AG04449 (cell line): ENCODE results near the gene ZBTB1.
A peak's percentile ranks its signal among the peaks of the same experiment; 100 is the strongest.

Experiments used
- CTCF ChIA-PET: fragments of 350-600 bp; formaldehyde crosslinking; extraction: SDS; loops from one replicate; lab custom pipeline; 2021; ENCODE audit warnings: antibody characterized with exemption; lab: Yijun Ruan, JAX
- POLR2A ChIA-PET: fragments of 400-600, 350-600 bp; formaldehyde crosslinking; extraction: SDS; loops from one replicate; lab custom pipeline; 2020; ENCODE audit warnings: antibody characterized with exemption, inconsistent platforms; lab: Yijun Ruan, JAX
- DNase-seq: peaks from one replicate; pipeline ENCODE4 v3.0.0-alpha.2; 2010; ENCODE audit warnings: low read depth, low spot score
- H3K4me3 ChIP-seq: 2 replicates; pipeline ENCODE4 v1.5.1; 2011; ENCODE audit warnings: low read depth, mild to moderate bottlenecking, control low read depth, low read length
- CTCF ChIP-seq: IDR thresholded peaks from one replicate; pipeline ENCODE4 v1.5.1; 2011; ENCODE audit warnings: mild to moderate bottlenecking, moderate library complexity, low read length, control low read depth, inconsistent platforms; ENCODE audit not compliant: insufficient read depth; ENCODE audit errors: missing control alignments

Gene ZBTB1

DNA sequence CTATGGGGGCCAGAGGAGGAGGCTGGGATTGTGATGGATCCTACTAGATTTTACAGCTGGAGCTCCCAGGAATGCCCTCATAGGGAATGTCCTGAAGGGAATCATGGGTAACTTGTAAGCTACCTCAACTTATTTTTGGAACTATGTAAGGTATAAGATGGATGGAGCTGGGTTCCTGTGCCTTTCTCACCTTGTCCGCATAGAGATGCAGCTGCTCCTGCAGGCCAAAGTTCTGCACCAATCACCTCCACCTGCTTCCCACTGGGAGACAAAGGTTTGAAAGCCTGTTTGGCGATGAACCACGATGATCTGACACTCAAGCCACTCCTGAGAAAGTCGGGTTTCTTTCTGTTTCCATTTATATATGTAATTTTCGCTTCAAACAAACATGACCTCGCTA is 39.9 kb upstream of the ZBTB1 start:
- DNase-seq = no peak
- peak overlapping the region; percentile 74 for H3K4me3 ChIP-seq
- POLR2A ChIA-PET = interaction anchor here (0.9 kb wide), 1 partner anchor 77 kb away, joined by 3 read pairs; the partner anchor contains the start of gene MTHFD1
- CTCF ChIA-PET = interaction anchor here (2.2 to 10.8 kb wide), 2 partner anchors 13 to 121 kb away, joined by 9 to 88 read pairs; no protein-coding TSS in a partner anchor
- no peak for TF ChIP-seq CTCF

GRCh38 chr14:64465191-64465822 is 39.3 kb upstream of the ZBTB1 start, which contains the start of gene AKAP5:
Gene AKAP5 (plus strand): TSS chr14:64465499. CDS start chr14:64468395, 2,896 bp downstream.
- H3K4me3 ChIP-seq = peak within 1 kb of the TSS; percentile 74
- POLR2A ChIA-PET = no interaction called here
- CTCF ChIA-PET = interaction anchor here (0.9 to 10.8 kb wide), 10 partner anchors 9 to 122 kb away, joined by 4 to 88 read pairs (median 6); no protein-coding TSS in a partner anchor
- DNase-seq = no peak
- no peak for TF ChIP-seq CTCF

DNA sequence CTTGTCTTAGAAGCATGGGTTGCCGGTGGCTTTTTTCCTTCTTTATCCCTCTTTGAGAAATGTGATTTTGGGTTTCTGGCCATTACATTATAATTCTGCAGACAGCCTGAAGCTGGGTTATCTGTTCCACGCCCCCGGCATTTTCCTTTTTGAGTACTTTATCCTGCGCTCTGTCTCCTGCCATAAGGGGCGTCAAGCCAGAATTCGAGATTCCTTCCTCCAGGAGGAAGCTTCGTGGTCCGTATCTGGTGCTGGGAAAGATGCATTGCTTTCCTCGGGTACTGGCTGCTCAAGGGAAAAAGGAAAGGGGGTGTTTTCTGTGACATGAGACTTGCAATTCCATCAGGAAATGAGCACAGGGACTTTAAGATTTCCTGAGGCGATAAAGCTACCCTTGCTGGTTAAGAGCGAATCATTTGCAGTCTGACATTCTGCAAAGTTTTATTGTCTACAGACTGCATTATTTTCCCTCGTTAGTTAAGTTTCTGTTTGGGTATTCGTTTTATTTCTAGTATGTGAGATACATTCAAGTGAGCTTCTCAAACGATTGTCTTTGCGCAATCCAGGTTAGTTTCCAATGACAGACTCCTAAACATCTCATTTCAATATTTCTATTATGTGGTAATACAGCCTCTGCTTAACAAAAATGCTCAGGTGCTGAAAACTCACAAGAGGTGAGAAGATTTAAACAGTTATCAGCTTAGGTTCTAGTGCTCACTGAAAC is 38.6 kb upstream of the ZBTB1 start:
- TF ChIP-seq CTCF = peak; percentile 58
- peak overlapping the region; percentile 74 for H3K4me3 ChIP-seq
- ChIA-PET CTCF (interaction anchor here (0.7 to 10.8 kb wide), 18 partner anchors 8 to 162 kb away, joined by 3 to 88 read pairs (median 4); no protein-coding TSS in a partner anchor), POLR2A (interaction anchor here (0.5 kb wide), 1 partner anchor 238 kb away, joined by 3 read pairs; the partner anchor contains the start of gene PLEKHG3)
- no peak for DNase-seq

GRCh38 chr14:64467101-64467500 is 37.5 kb upstream of the ZBTB1 start:
- H3K4me3 ChIP-seq = no peak overlapping the region
- DNase-seq = no peak
- TF ChIP-seq CTCF = no peak
- ChIA-PET POLR2A (interaction anchor here (0.6 kb wide), 1 partner anchor 32 kb away, joined by 4 read pairs; no protein-coding TSS in a partner anchor), CTCF (interaction anchor here (1.0 to 10.8 kb wide), 10 partner anchors 9 to 124 kb away, joined by 3 to 88 read pairs (median 4); no protein-coding TSS in a partner anchor)

- no peak for TF ChIP-seq CTCF
- H3K4me3 ChIP-seq = no peak overlapping the region
- DNase-seq = no peak
- ChIA-PET CTCF (interaction anchor here (1.1 to 10.8 kb wide), 6 partner anchors 9 to 124 kb away, joined by 4 to 88 read pairs (median 6); no protein-coding TSS in a partner anchor), POLR2A (interaction anchor here (0.6 kb wide), 1 partner anchor 33 kb away, joined by 4 read pairs; no protein-coding TSS in a partner anchor)
Observed at GRCh38 chr14:64467566-64467965, 37.0 kb upstream of the ZBTB1 start.

- DNase-seq = no peak
- POLR2A ChIA-PET = no interaction called here
- CTCF ChIA-PET = interaction anchor here (1.1 to 10.8 kb wide), 5 partner anchors 11 to 125 kb away, joined by 3 to 88 read pairs (median 12); no protein-coding TSS in a partner anchor
- no peak overlapping the region for H3K4me3 ChIP-seq
- TF ChIP-seq CTCF = no peak
Observed at GRCh38 chr14:64468451-64468850, 36.1 kb upstream of the ZBTB1 start.
